Thoracic aorta (tissue), 2 donors: ENCODE data around the gene ABCC3. TPM values are rescaled to one million over a fixed set of nuclear protein-coding genes. Genes with fewer than 3 reads are reported as not detected.

Source experiments
- ATAC-seq: fragments of 150-250 bp; one replicate; pipeline ENCODE4 v1.8.0; 2017; ENCODE audit warnings: low read depth; ENCODE audit not compliant: insufficient number of reproducible peaks, low FRiP score
- DNase-seq: peaks from one replicate; pipeline ENCODE4 v3.0.0-alpha.2; 2020; ENCODE audit warnings: low spot score
- H3K27ac ChIP-seq, 2 donors: fragments of 200-600 bp; sonication (generic); 1 replicate in 1 of 2; 2 replicates in 1 of 2; pipeline ENCODE4 v1.5.1; 2016; ENCODE audit warnings: mild to moderate bottlenecking in 2 of 2, moderate library complexity in 2 of 2
- H3K27me3 ChIP-seq: fragments of 200-600 bp; sonication (generic); replicated peaks from 2 replicates; pipeline ENCODE4 v1.6.0; 2016; ENCODE audit warnings: mild to moderate bottlenecking; ENCODE audit not compliant: insufficient read depth
- H3K36me3 ChIP-seq: fragments of 200-600 bp; sonication (generic); one replicate; pipeline ENCODE4 v1.5.1; 2016
- H3K4me1 ChIP-seq, 2 donors: fragments of 200-600 bp; sonication (generic); 1 replicate in 1 of 2; 2 replicates in 1 of 2; pipeline versions ENCODE4 v1.5.1 to v1.6.0; 2016; ENCODE audit warnings: low read depth in 2 of 2, mild to moderate bottlenecking in 1 of 2; ENCODE audit not compliant: control insufficient read depth in 1 of 2
- H3K4me3 ChIP-seq: fragments of 200-600 bp; sonication (generic); 2 replicates; pipeline ENCODE4 v1.5.1; 2016; ENCODE audit warnings: mild to moderate bottlenecking
- H3K9me3 ChIP-seq: fragments of 200-600 bp; sonication (generic); 2 replicates; pipeline ENCODE4 v1.5.1; 2016
- total RNA-seq, 2 donors: library from RNA; depleted of rRNA; stranded (reverse); fragments of >200 nt; gene quantifications; one replicate each; pipeline versions ENCODE4 v1.1.0 to v1.2.3, GENCODE V29; 2016
- TF ChIP-seq, protein P1 (sequence below): fragments of 200-600 bp; sonication (generic); IDR thresholded peaks from one replicate; pipeline ENCODE4 v1.5.1; 2019; ENCODE audit warnings: antibody characterized with exemption

ABCC3 gene
- total RNA-seq, 2 donors from 2014 or later: 72.7 to 143 TPM

- DNase-seq: no peak
- Histone ChIP-seq H3K36me3 (no peaks in the 10 kb centered on the region), H3K27me3 (no peaks in the 10 kb centered on the region), H3K4me3 (no peak overlapping the region), H3K27ac (no peak overlapping the region), H3K9me3 (no peaks in the 10 kb centered on the region), H3K4me1 (no peaks in the 10 kb centered on the region)
- ATAC-seq: no peak
- TF ChIP-seq, protein P1, sequence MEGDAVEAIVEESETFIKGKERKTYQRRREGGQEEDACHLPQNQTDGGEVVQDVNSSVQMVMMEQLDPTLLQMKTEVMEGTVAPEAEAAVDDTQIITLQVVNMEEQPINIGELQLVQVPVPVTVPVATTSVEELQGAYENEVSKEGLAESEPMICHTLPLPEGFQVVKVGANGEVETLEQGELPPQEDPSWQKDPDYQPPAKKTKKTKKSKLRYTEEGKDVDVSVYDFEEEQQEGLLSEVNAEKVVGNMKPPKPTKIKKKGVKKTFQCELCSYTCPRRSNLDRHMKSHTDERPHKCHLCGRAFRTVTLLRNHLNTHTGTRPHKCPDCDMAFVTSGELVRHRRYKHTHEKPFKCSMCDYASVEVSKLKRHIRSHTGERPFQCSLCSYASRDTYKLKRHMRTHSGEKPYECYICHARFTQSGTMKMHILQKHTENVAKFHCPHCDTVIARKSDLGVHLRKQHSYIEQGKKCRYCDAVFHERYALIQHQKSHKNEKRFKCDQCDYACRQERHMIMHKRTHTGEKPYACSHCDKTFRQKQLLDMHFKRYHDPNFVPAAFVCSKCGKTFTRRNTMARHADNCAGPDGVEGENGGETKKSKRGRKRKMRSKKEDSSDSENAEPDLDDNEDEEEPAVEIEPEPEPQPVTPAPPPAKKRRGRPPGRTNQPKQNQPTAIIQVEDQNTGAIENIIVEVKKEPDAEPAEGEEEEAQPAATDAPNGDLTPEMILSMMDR: no peak
These were observed 14.6 kb downstream of the ABCC3 start for GRCh38 chr17:50649042-50649908.

GRCh38 chr17:50651661-50652060, 17.0 kb downstream of the ABCC3 start:
- ATAC-seq (no peak), DNase-seq (no peak)
- Histone ChIP-seq H3K36me3 (no peaks in the 10 kb centered on the region), H3K27ac (no peak overlapping the region), H3K9me3 (no peaks in the 10 kb centered on the region), H3K4me1 (no peaks in the 10 kb centered on the region), H3K4me3 (no peak overlapping the region), H3K27me3 (no peaks in the 10 kb centered on the region)
- TF ChIP-seq, protein P1: no peak

DNA sequence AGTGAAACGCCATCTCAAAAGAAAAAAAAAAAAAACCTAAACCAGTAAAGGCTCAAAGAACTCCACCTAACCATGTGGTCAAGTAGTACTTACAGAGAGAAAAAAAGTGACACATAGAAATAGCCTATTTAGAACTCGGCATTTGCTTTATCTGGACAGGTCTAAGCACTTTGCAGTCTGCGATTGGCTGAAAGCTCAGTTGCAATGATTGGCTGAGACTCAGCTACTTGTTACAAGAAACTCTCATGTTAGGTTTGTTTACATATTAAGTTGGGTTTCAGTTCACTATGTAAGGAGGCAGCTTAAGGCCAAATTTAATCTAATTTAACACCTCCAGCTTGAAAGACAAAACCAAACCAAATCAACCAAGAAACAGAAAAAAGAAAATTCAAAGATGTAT, 19.1 kb downstream of the ABCC3 start:
- Histone ChIP-seq H3K4me3 (no peak overlapping the region), H3K4me1 (peaks cover 0 to 11% of the 10 kb centered on the region in 2 donors), H3K27ac (no peak overlapping the region), H3K9me3 (no peaks in the 10 kb centered on the region), H3K27me3 (no peaks in the 10 kb centered on the region), H3K36me3 (no peaks in the 10 kb centered on the region)
- DNase-seq (no peak), ATAC-seq (no peak)
- TF ChIP-seq, protein P1: no peak

- Histone ChIP-seq H3K27ac (no peak overlapping the region), H3K4me3 (no peak overlapping the region), H3K9me3 (no peaks in the 10 kb centered on the region), H3K36me3 (no peaks in the 10 kb centered on the region), H3K4me1 (peaks cover 25 to 38% of the 10 kb centered on the region in 2 donors), H3K27me3 (no peaks in the 10 kb centered on the region)
- TF ChIP-seq, protein P1: no peak
- no peak for ATAC-seq
- DNase-seq: no peak
These were observed 21.8 kb downstream of the ABCC3 start for GRCh38 chr17:50656509-50656908.

DNA sequence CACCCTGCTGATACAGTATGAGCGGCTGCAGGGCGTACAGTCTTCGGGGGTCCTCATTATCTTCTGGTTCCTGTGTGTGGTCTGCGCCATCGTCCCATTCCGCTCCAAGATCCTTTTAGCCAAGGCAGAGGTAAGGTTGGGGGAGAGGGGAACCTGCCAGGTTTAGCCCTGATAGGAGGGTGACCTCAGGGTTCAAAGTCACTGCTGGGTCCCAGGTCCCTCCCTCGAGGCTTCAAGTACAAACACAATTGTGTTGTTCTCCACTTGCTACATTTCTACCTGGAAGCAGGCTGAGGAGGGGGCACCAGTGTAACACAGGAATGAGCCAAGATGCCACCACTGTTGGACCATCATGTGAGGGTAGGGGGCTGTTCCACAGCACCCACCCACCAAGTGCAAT, 22.4 kb downstream of the ABCC3 start:
- H3K9me3 ChIP-seq: no peaks in the 10 kb centered on the region
- no peak overlapping the region for H3K4me3 ChIP-seq
- H3K27me3 ChIP-seq: no peaks in the 10 kb centered on the region
- H3K27ac ChIP-seq: no peak overlapping the region
- TF ChIP-seq, protein P1: no peak
- ATAC-seq: no peak
- no peaks in the 10 kb centered on the region for H3K36me3 ChIP-seq
- peaks cover 27 to 44% of the 10 kb centered on the region in 2 donors for H3K4me1 ChIP-seq
- DNase-seq: no peak
